Measurements from ENCODE around the gene DGCR2. TPM values are rescaled to one million over a fixed set of nuclear protein-coding genes. Genes with fewer than 3 reads are reported as not detected.

Gene DGCR2
- total and polyA plus RNA-seq, 2 donors from 2014 or later, result 37.5 to 67.7 TPM

DNA sequence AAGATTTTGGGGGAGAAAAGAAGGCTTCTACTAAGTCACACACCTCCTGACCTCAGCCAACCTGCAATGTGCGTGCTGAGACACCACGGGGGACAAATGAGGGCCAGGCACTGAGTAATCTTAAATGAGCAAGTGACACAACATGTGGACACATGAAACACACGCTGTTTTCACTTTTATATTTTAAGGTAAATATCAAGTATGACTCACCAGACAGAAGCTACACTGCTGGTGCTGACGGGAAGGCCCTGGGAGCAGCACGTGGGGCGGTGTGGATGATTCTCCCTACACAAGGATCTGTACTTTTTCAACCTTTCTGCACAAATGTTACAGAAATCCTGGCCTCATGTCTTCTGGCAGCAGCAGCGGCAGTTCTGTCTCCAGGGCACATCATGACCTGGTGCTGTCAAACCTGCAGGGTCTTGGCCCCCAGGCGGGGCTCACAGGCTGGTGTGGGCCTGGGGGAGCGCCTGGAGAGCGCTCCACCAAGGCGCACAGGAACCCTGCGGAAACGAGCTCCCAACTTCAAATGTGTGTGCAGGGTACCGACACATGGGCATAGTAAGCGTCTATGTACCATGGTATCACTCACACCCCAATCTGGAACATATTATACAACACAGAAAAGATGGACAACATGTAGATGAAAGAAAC, 61.7 kb downstream of the DGCR2 start:
- FAIRE-seq (no peak), DNase-seq (no peak)
- H3K9ac ChIP-seq (ENCODE audit: low read length in 3 of 3), result no peak overlapping the region
- H3K27me3 ChIP-seq (ENCODE audit: control insufficient read depth, insufficient read depth, low read length), result no peaks in the 10 kb centered on the region
- no peak overlapping the region for H3K27ac ChIP-seq (ENCODE audit: low read depth in 2 of 2, low read length in 2 of 2)
- intact Hi-C loops (cut with DNase I), result no loop called here
- no peaks in the 10 kb centered on the region for H3K9me3 ChIP-seq (ENCODE audit: control insufficient read depth in 2 of 3, insufficient read depth in 1 of 3, low read length in 3 of 3)
- TF ChIP-seq, protein P1, sequence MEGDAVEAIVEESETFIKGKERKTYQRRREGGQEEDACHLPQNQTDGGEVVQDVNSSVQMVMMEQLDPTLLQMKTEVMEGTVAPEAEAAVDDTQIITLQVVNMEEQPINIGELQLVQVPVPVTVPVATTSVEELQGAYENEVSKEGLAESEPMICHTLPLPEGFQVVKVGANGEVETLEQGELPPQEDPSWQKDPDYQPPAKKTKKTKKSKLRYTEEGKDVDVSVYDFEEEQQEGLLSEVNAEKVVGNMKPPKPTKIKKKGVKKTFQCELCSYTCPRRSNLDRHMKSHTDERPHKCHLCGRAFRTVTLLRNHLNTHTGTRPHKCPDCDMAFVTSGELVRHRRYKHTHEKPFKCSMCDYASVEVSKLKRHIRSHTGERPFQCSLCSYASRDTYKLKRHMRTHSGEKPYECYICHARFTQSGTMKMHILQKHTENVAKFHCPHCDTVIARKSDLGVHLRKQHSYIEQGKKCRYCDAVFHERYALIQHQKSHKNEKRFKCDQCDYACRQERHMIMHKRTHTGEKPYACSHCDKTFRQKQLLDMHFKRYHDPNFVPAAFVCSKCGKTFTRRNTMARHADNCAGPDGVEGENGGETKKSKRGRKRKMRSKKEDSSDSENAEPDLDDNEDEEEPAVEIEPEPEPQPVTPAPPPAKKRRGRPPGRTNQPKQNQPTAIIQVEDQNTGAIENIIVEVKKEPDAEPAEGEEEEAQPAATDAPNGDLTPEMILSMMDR (IDR thresholded peaks at IDR 0.05; ENCODE audit: borderline replicate concordance, extremely low read depth, insufficient read depth), result no peak
- peaks cover 0 to 47% (median 15%) of the 10 kb centered on the region in 3 donors for H3K36me3 ChIP-seq (ENCODE audit: control insufficient read depth in 2 of 3, insufficient read depth in 3 of 3, low read length in 3 of 3)
- H3K4me3 ChIP-seq (ENCODE audit: low read length in 3 of 3), result no peak overlapping the region
- H3K4me1 ChIP-seq (ENCODE audit: control insufficient read depth in 2 of 3, insufficient read depth in 2 of 3, low read depth in 1 of 3, low read length in 3 of 3), result peaks cover 0 to 12% (median 9%) of the 10 kb centered on the region in 3 donors

DNA sequence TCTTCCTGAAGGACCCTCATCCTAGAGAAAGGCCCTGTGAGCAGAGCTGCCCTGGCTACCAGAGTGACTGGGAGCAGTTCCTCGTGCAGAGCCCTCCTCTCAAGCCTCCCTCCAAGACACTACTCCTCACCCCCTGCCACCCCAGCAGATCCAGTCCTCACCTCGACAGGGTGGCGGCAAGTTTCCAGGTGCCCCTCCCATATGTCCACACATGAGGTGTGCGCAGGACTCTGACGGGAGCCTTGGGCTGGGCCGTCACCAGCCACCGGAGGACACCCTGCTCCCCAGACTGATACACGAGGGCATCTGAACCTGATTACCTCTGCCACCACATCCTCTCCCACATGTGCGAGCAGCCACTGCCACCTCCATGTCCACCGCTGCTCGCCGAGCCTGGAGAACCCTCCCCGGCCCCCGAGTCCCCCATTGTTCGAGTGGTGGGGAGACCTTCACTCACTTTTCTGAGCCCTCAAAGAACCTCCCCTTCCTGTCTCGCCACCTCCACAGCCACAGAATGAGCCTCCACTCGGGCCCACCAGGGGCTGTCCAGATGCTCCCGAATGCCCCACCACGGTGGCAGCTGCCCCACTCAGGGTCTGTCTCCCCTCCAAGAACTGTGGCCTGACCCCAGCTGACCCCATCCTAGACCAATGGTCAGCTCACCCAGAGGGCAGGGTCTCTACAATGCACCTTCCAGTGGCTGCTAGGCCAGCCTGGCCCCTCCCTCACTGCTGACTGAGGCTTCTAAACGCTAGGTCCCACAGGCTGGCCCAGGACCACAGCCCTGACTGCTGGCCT, 62.5 kb downstream of the DGCR2 start:
- TF ChIP-seq, protein P1 (IDR thresholded peaks at IDR 0.05; ENCODE audit: borderline replicate concordance, extremely low read depth, insufficient read depth), result no peak
- Histone ChIP-seq H3K27me3 (ENCODE audit: control insufficient read depth, insufficient read depth, low read length) (no peaks in the 10 kb centered on the region), H3K36me3 (ENCODE audit: control insufficient read depth in 2 of 3, insufficient read depth in 3 of 3, low read length in 3 of 3) (peaks cover 0 to 44% (median 8%) of the 10 kb centered on the region in 3 donors), H3K4me3 (ENCODE audit: low read length in 3 of 3) (no peak overlapping the region), H3K9ac (ENCODE audit: low read length in 3 of 3) (no peak overlapping the region), H3K27ac (ENCODE audit: low read depth in 2 of 2, low read length in 2 of 2) (no peak overlapping the region), H3K4me1 (ENCODE audit: control insufficient read depth in 2 of 3, insufficient read depth in 2 of 3, low read depth in 1 of 3, low read length in 3 of 3) (peaks cover 0 to 12% (median 9%) of the 10 kb centered on the region in 3 donors), H3K9me3 (ENCODE audit: control insufficient read depth in 2 of 3, insufficient read depth in 1 of 3, low read length in 3 of 3) (no peaks in the 10 kb centered on the region)
- intact Hi-C loops (cut with DNase I), result no loop called here
- DNase-seq (peak in 1 of 5 donors; percentile 65), FAIRE-seq (no peak)

DNA sequence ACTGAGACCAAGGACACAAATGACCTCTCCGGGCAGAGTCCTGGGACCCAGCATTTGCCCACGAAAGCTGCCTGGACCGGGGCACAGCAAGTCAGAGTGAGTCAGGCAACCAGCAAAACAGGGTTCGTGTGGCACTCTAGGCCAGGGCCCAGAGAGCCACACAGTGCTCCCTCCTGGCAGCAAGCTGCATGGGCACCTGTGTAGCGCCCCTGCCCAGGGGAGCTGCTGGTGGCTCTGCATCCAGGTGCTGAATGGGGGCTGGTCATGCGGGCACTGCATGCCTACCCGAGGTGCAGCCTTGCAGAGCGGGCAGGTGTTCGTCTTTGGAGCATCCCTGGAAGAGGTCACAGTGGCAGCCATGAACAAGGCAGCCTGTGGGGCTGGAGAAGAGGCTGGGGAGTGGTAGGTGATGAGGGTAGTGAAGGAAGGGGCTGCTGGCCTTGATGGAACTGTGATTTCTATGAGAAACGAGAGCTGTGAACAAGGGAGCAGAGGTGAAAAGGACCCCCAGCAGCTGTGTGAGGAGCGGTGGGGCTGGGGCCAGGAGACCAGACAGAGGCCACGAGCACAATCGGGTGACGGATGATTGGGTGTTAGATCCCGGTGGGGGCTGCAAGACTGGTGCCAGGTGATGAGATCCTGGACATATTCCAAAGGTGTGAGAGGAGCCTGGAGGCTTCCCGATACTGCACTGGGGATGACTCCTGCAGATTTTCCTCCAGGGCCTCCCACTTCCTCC, 63.3 kb downstream of the DGCR2 start:
- Histone ChIP-seq H3K36me3 (ENCODE audit: control insufficient read depth in 2 of 3, insufficient read depth in 3 of 3, low read length in 3 of 3) (peaks cover 4 to 36% (median 7%) of the 10 kb centered on the region in 3 donors), H3K4me3 (ENCODE audit: low read length in 3 of 3) (no peak overlapping the region), H3K9ac (ENCODE audit: low read length in 3 of 3) (no peak overlapping the region), H3K4me1 (ENCODE audit: control insufficient read depth in 2 of 3, insufficient read depth in 2 of 3, low read depth in 1 of 3, low read length in 3 of 3) (peaks cover 0 to 8% (median 8%) of the 10 kb centered on the region in 3 donors), H3K9me3 (ENCODE audit: control insufficient read depth in 2 of 3, insufficient read depth in 1 of 3, low read length in 3 of 3) (no peaks in the 10 kb centered on the region), H3K27ac (ENCODE audit: low read depth in 2 of 2, low read length in 2 of 2) (no peak overlapping the region), H3K27me3 (ENCODE audit: control insufficient read depth, insufficient read depth, low read length) (no peaks in the 10 kb centered on the region)
- TF ChIP-seq, protein P1 (IDR thresholded peaks at IDR 0.05; ENCODE audit: borderline replicate concordance, extremely low read depth, insufficient read depth), result no peak
- DNase-seq (peak in 1 of 5 donors; percentile 46), FAIRE-seq (no peak)
- intact Hi-C loops (cut with DNase I), result no loop called here

Data from kidney (tissue), 14 donors.